ENCODE data around the gene LAIR2. TPM values are rescaled to one million over a fixed set of nuclear protein-coding genes. Genes with fewer than 3 reads are reported as not detected.

LAIR2 gene
- total RNA-seq, 1 experiment from 2014 or later, result not detected

DNA sequence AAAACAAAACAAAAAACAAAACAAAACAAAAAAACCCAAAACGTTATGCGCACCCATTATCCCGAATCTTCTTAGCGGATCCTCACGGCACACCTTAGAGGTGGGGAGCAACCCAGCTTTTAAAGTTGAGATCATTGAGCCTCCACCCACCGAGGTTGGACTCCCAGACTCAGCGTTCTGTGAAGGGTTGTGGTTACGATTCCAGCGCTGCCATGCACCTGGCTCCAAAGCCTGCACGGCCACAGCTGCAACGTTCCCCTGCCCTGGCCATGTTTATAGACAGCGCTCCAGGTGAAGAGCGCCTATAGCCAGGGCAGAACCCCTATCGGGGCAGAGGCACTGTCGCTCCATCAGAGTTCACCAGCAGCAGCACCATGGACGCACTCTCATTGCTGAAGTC lies 52.3 kb downstream of the LAIR2 start:
- Histone ChIP-seq H4K20me1 (ENCODE audit: insufficient read depth) (no peaks in the 10 kb centered on the region), H3K9me3 (ENCODE audit: control insufficient read depth in 1 of 2, insufficient read depth in 1 of 2, low read depth in 1 of 2, low read length in 2 of 2) (no peaks in the 10 kb centered on the region), H3K36me3 (ENCODE audit: control insufficient read depth in 1 of 2, insufficient read depth in 2 of 2, low read length in 2 of 2) (no peaks in the 10 kb centered on the region), H3K9me2 (ENCODE audit: insufficient read depth) (no peaks in the 10 kb centered on the region), H3K4me1 (ENCODE audit: control insufficient read depth in 1 of 2, insufficient read depth in 2 of 2, low read length in 2 of 2) (no peaks in the 10 kb centered on the region), H3K79me2 (ENCODE audit: insufficient read depth, low read length) (no peaks in the 10 kb centered on the region), H3K9ac (ENCODE audit: low read length) (no peak overlapping the region), H3K27ac (ENCODE audit: low read depth, low read length) (no peak overlapping the region), H3K4me3 (replicated peaks in 1 of 2; ENCODE audit: low read depth in 1 of 2, low read length in 2 of 2) (no peak overlapping the region), H3K4me2 (ENCODE audit: low read length) (no peak overlapping the region), H3K27me3 (ENCODE audit: insufficient read depth, low read length) (peaks cover 14% of the 10 kb centered on the region), H2AFZ (ENCODE audit: low read depth, low read length, poor library complexity, severe bottlenecking) (no peak overlapping the region)
- ATAC-seq (no peak), DNase-seq (ENCODE audit: low read depth, low spot score) (no peak)
- intact Hi-C loops (cut with micrococcal nuclease), result no loop called here
- RAD21 ChIA-PET (ENCODE audit: low non-redundant PET in 1 of 2, low total read pairs in 2 of 2, uncharacterized antibody in 2 of 2, unreplicated experiment in 2 of 2), result no interaction called here
- no peak for TF ChIP-seq SRF (IDR thresholded peaks at IDR 0.05; ENCODE audit: low read depth)
- TF ChIP-seq CEBPB (IDR thresholded peaks at IDR 0.05; ENCODE audit: low read depth), result no peak
- TF ChIP-seq REST (IDR thresholded peaks at IDR 0.05; ENCODE audit: low read depth), result no peak
- TF ChIP-seq EGR1 (IDR thresholded peaks at IDR 0.05; ENCODE audit: low read depth), result no peak
- TF ChIP-seq FOSL1 (IDR thresholded peaks at IDR 0.05; ENCODE audit: low read depth), result no peak
- no peak for TF ChIP-seq EZH2phosphoT487 (IDR thresholded peaks at IDR 0.05; ENCODE audit: borderline replicate concordance)
- TF ChIP-seq ZFX (IDR thresholded peaks at IDR 0.05), result no peak
- no peak for TF ChIP-seq ELF1 (IDR thresholded peaks at IDR 0.05; ENCODE audit: borderline replicate concordance, low read depth)
- no peak for TF ChIP-seq ZNF274 (IDR thresholded peaks at IDR 0.05; ENCODE audit: low read depth, low read length)
- TF ChIP-seq, protein P1, sequence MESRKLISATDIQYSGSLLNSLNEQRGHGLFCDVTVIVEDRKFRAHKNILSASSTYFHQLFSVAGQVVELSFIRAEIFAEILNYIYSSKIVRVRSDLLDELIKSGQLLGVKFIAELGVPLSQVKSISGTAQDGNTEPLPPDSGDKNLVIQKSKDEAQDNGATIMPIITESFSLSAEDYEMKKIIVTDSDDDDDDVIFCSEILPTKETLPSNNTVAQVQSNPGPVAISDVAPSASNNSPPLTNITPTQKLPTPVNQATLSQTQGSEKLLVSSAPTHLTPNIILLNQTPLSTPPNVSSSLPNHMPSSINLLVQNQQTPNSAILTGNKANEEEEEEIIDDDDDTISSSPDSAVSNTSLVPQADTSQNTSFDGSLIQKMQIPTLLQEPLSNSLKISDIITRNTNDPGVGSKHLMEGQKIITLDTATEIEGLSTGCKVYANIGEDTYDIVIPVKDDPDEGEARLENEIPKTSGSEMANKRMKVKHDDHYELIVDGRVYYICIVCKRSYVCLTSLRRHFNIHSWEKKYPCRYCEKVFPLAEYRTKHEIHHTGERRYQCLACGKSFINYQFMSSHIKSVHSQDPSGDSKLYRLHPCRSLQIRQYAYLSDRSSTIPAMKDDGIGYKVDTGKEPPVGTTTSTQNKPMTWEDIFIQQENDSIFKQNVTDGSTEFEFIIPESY (IDR thresholded peaks at IDR 0.05; ENCODE audit: extremely low read depth, insufficient replicate concordance, low read length), result no peak
- no peak for TF ChIP-seq YY1 (IDR thresholded peaks at IDR 0.05; ENCODE audit: extremely low read depth, insufficient replicate concordance, low read depth, low read length)
- no peak for TF ChIP-seq JUND (IDR thresholded peaks at IDR 0.05)
- POLR2A ChIA-PET, result no interaction called here
- no TSS peak for BruUV-seq (replicated peaks)
- CTCF ChIA-PET, result no interaction called here

All from HCT116 (cell line).